ENCODE data around the gene B4GALNT3. TPM values are rescaled to one million over a fixed set of nuclear protein-coding genes. Genes with fewer than 3 reads are reported as not detected.
"Not testable (repeated sequence)": the region's sequence is repeated elsewhere in the genome, so short reads cannot be mapped to it uniquely, and the experiment has no call there.

B4GALNT3 gene
- polyA plus RNA-seq, 2 of the 4 experiments (the other 2 are of a cell fraction): 0.43 to 0.53 TPM

DNA sequence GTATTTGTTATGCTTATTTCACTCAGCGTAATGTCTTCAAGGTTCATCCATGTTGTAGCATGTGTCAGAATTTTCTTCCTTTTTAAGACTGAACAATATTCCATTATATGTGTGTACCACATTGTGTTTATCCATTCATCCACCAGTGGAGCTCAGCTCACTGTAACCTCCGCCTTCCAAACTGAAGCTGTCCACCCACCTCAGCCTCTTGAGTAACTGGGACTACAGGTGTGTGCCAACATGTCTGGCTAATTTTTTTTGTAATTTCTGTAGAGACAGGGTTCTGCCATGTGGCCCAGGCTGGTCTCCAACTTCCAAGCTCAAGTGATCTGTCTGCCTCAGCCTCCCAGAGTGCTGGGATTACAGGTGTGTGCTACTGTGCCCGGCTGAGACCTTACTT lies 37.2 kb upstream of the B4GALNT3 start:
- TF ChIP-seq TFCP2L1 (CRISPR knock-in tag; IDR thresholded peaks at IDR 0.05) (no peak), NPAS2 (CRISPR knock-in tag; IDR thresholded peaks at IDR 0.05; ENCODE audit: borderline replicate concordance) (no peak), SREBF2 (IDR thresholded peaks at IDR 0.05) (no peak), HOXB13 (CRISPR knock-in tag; IDR thresholded peaks at IDR 0.05; ENCODE audit: low read depth) (no peak), CEBPB (IDR thresholded peaks at IDR 0.05) (no peak)
- TF ChIP-seq, protein P1, sequence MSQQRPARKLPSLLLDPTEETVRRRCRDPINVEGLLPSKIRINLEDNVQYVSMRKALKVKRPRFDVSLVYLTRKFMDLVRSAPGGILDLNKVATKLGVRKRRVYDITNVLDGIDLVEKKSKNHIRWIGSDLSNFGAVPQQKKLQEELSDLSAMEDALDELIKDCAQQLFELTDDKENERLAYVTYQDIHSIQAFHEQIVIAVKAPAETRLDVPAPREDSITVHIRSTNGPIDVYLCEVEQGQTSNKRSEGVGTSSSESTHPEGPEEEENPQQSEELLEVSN (IDR thresholded peaks at IDR 0.05; ENCODE audit: borderline replicate concordance, low read depth): no peak
- TF ChIP-seq, protein P2, sequence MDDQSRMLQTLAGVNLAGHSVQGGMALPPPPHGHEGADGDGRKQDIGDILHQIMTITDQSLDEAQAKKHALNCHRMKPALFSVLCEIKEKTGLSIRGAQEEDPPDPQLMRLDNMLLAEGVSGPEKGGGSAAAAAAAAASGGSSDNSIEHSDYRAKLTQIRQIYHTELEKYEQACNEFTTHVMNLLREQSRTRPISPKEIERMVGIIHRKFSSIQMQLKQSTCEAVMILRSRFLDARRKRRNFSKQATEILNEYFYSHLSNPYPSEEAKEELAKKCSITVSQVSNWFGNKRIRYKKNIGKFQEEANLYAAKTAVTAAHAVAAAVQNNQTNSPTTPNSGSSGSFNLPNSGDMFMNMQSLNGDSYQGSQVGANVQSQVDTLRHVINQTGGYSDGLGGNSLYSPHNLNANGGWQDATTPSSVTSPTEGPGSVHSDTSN (IDR thresholded peaks at IDR 0.05): no peak
- TF ChIP-seq, protein P3, sequence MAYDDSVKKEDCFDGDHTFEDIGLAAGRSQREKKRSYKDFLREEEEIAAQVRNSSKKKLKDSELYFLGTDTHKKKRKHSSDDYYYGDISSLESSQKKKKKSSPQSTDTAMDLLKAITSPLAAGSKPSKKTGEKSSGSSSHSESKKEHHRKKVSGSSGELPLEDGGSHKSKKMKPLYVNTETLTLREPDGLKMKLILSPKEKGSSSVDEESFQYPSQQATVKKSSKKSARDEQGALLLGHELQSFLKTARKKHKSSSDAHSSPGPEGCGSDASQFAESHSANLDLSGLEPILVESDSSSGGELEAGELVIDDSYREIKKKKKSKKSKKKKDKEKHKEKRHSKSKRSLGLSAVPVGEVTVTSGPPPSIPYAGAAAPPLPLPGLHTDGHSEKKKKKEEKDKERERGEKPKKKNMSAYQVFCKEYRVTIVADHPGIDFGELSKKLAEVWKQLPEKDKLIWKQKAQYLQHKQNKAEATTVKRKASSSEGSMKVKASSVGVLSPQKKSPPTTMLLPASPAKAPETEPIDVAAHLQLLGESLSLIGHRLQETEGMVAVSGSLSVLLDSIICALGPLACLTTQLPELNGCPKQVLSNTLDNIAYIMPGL (CRISPR knock-in tag; IDR thresholded peaks at IDR 0.05; ENCODE audit: borderline replicate concordance): no peak
- no peak overlapping the region for H3K27ac ChIP-seq
- 97% methylated on average over 3 of the region's 3 CpGs for WGBS (ENCODE audit: missing lambda C conversion rate)
- H3K9me3 ChIP-seq: no peaks in the 10 kb centered on the region
- ChIA-PET CTCF (interaction anchor here (0.7 to 11.9 kb wide), 4 partner anchors 20 to 527 kb away, joined by 3 to 110 read pairs (median 3); partner anchors contain the start of genes KDM5A and RAD52), POLR2A (no interaction called here)
- DNase-seq (ENCODE audit: low read depth in 1 of 2, low spot score in 1 of 2): no peak
- H3K4me2 ChIP-seq: no peak overlapping the region
- H3K4me1 ChIP-seq: no peaks in the 10 kb centered on the region
- ATAC-seq: no peak
- H3K4me3 ChIP-seq: no peak overlapping the region
- no peak for FAIRE-seq

DNA sequence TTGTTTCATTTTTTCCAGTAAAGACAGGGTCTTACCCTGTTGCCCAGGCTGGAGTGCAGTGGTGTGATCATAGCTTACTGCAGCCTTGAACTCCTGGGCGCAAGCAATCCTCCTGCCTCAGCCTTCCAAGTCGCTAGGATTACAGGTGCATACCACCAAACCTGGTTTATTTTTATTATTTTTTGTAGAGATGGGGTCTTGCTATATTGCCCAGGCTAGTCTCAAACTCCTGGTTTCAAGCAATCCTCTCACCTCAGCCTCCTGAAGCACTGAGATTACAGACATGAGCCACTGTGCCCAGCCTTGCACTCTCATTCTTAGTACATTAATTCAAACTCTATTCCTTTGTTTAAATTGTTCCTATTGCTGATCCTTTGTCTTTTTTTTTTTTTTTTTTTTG lies 24.0 kb upstream of the B4GALNT3 start:
- not testable (repeated sequence) for DNase-seq (ENCODE audit: low read depth in 1 of 2, low spot score in 1 of 2); H3K27ac ChIP-seq; FAIRE-seq; H3K9me3 ChIP-seq; H3K4me3 ChIP-seq; H3K4me2 ChIP-seq; H3K4me1 ChIP-seq; ATAC-seq
- whole genome bisulfite sequencing (ENCODE audit: missing lambda C conversion rate): 84% methylated on average over 2 of the region's 2 CpGs
- POLR2A ChIA-PET: interaction anchor here (0.7 kb wide), 1 partner anchor 514 kb away, joined by 7 read pairs; the partner anchor contains the start of gene RAD52
- CTCF ChIA-PET: interaction anchor here (0.6 to 1.0 kb wide), 2 partner anchors 26 to 48 kb away, joined by 3 read pairs; no protein-coding TSS in a partner anchor

DNA sequence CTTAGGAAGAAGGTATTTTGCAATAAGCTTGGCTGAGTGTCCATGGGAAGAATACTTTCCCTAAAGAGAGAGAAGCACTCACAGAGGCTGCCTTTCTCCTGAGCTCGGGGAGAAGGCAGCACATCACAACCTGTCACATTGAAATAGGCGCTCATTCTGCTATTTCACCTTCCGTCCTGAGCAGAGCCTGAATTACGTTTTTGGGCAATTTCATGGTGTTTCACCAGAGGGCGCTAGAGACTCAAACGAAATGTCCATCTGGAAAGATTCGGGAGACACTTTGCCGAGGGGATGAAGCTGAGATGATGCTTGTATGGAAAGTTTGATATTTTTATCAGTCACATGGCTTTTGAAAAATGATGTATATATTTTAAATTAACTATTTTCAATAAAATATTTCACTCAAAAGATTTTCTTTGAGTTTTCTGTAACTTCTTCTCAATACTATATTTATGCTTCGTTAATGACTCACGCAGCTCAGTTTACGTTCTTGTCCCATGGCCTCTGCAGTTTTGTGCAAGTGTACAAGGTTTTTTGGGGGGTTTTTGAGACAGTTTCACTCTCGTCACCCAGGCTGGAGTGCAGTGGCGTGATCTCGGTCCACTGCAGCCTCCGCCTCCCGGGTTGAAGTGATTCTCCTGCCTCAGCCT lies 17.4 kb upstream of the B4GALNT3 start:
- WGBS (ENCODE audit: missing lambda C conversion rate): 58% methylated on average over 16 of the region's 16 CpGs
- Histone ChIP-seq H3K9me3 (no peaks in the 10 kb centered on the region), H3K27ac (no peak overlapping the region), H3K4me1 (no peaks in the 10 kb centered on the region), H3K4me2 (no peak overlapping the region), H3K4me3 (no peak overlapping the region)
- DNase-seq (ENCODE audit: low read depth in 1 of 2, low spot score in 1 of 2) (peak; percentile 63 to 66), FAIRE-seq (peak; percentile 77), ATAC-seq (peak; percentile 68 to 85; a peak in 5 of 6 replicates)
- ChIA-PET POLR2A (interaction anchor here (0.5 kb wide), 1 partner anchor 372 kb away, joined by 3 read pairs; no protein-coding TSS in a partner anchor), CTCF (interaction anchor here (0.6 to 13.9 kb wide), 49 partner anchors 9 to 1158 kb away, joined by 3 to 252 read pairs (median 4); partner anchors contain the start of genes B4GALNT3, KDM5A and RAD52)
- TF ChIP-seq, protein P4, sequence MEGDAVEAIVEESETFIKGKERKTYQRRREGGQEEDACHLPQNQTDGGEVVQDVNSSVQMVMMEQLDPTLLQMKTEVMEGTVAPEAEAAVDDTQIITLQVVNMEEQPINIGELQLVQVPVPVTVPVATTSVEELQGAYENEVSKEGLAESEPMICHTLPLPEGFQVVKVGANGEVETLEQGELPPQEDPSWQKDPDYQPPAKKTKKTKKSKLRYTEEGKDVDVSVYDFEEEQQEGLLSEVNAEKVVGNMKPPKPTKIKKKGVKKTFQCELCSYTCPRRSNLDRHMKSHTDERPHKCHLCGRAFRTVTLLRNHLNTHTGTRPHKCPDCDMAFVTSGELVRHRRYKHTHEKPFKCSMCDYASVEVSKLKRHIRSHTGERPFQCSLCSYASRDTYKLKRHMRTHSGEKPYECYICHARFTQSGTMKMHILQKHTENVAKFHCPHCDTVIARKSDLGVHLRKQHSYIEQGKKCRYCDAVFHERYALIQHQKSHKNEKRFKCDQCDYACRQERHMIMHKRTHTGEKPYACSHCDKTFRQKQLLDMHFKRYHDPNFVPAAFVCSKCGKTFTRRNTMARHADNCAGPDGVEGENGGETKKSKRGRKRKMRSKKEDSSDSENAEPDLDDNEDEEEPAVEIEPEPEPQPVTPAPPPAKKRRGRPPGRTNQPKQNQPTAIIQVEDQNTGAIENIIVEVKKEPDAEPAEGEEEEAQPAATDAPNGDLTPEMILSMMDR (IDR thresholded peaks at IDR 0.05): peak; percentile 85
- peak; percentile 80 to 83 for TF ChIP-seq RAD21 (conservative IDR thresholded peaks at IDR 0.05 in 1 of 2, IDR thresholded peaks at IDR 0.05 in 1 of 2)
- TF ChIP-seq ESRRA (IDR thresholded peaks at IDR 0.05; ENCODE audit: borderline replicate concordance, low read length): no peak
- peak; percentile 92 for TF ChIP-seq SMC3 (IDR thresholded peaks at IDR 0.05)
- TF ChIP-seq, protein P5, sequence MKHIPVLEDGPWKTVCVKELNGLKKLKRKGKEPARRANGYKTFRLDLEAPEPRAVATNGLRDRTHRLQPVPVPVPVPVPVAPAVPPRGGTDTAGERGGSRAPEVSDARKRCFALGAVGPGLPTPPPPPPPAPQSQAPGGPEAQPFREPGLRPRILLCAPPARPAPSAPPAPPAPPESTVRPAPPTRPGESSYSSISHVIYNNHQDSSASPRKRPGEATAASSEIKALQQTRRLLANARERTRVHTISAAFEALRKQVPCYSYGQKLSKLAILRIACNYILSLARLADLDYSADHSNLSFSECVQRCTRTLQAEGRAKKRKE (CRISPR knock-in tag; IDR thresholded peaks at IDR 0.05; ENCODE audit: low read depth): no peak
- peak; percentile 15; the same call in 1 of the 2 replicates for TF ChIP-seq NFE2L2 (conservative IDR thresholded peaks at IDR 0.05; ENCODE audit: low read length)
- TF ChIP-seq RFX5 (IDR thresholded peaks at IDR 0.05): peak; percentile 93
